Hepatocyte (in vitro differentiated cells): ENCODE results near the gene AQR.

Experiments
- EZH2 ChIP-seq: fragments of 200-600 bp; sonication (generic); IDR thresholded peaks from 2 replicates; pipeline ENCODE4 v1.6.1; 2016; ENCODE audit warnings: antibody characterized with exemption, mild to moderate bottlenecking, borderline replicate concordance
- TF ChIP-seq, protein P1 (sequence below): fragments of 200-600 bp; sonication (generic); IDR thresholded peaks from 2 replicates; pipeline ENCODE4 v1.5.1; 2016; ENCODE audit warnings: antibody characterized with exemption, mild to moderate bottlenecking; ENCODE audit not compliant: poor library complexity

- no peak for TF ChIP-seq EZH2
- TF ChIP-seq, protein P1, sequence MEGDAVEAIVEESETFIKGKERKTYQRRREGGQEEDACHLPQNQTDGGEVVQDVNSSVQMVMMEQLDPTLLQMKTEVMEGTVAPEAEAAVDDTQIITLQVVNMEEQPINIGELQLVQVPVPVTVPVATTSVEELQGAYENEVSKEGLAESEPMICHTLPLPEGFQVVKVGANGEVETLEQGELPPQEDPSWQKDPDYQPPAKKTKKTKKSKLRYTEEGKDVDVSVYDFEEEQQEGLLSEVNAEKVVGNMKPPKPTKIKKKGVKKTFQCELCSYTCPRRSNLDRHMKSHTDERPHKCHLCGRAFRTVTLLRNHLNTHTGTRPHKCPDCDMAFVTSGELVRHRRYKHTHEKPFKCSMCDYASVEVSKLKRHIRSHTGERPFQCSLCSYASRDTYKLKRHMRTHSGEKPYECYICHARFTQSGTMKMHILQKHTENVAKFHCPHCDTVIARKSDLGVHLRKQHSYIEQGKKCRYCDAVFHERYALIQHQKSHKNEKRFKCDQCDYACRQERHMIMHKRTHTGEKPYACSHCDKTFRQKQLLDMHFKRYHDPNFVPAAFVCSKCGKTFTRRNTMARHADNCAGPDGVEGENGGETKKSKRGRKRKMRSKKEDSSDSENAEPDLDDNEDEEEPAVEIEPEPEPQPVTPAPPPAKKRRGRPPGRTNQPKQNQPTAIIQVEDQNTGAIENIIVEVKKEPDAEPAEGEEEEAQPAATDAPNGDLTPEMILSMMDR, result no peak
These were observed 64.5 kb downstream of the AQR start for GRCh38 chr15:34905047-34905446.
